Heart left ventricle (tissue), 16 donors: ENCODE results near the gene ECM1. TPM values are rescaled to one million over a fixed set of nuclear protein-coding genes. Genes with fewer than 3 reads are reported as not detected.

Experiments used
- ATAC-seq, 4 donors: fragments of 200-7000 bp; cut with Tn5 transposase; one replicate each; pipeline ENCODE4 v1.9.1; 2020 to 2022; ENCODE audit warnings: moderate library complexity in 4 of 4, mild to moderate bottlenecking in 3 of 4, moderate number of reproducible peaks in 1 of 4
- DNase-seq, 5 donors: peaks; one replicate each; pipeline ENCODE4 v3.0.0-alpha.2; 2020
- H3K27ac ChIP-seq, 12 donors: fragments of 200-600 bp; sonication (generic) in 4 of 12; one replicate each; pipeline versions ENCODE4 v1.5.0 to v1.8.0; 2016 to 2022; ENCODE audit warnings: mild to moderate bottlenecking in 2 of 12
- H3K27me3 ChIP-seq, 9 donors: fragments of 200-600 bp; sonication (generic) in 2 of 9; one replicate each; pipeline versions ENCODE4 v1.5.1 to v1.8.0; 2016 to 2022; ENCODE audit warnings: mild to moderate bottlenecking in 3 of 9
- H3K36me3 ChIP-seq, 9 donors: fragments of 200-600 bp; sonication (generic) in 2 of 9; one replicate each; pipeline versions ENCODE4 v1.5.0 to v1.8.0; 2018 to 2022; ENCODE audit warnings: mild to moderate bottlenecking in 2 of 9
- H3K4me1 ChIP-seq, 12 donors: fragments of 200-600 bp; sonication (generic) in 4 of 12; one replicate each; pipeline versions ENCODE4 v1.5.0 to v1.8.0; 2016 to 2022; ENCODE audit warnings: mild to moderate bottlenecking in 3 of 12
- H3K4me3 ChIP-seq, 12 donors: fragments of 200-600 bp; sonication (generic) in 4 of 12; one replicate each; pipeline versions ENCODE4 v1.5.0 to v1.8.0; 2017 to 2022; ENCODE audit warnings: mild to moderate bottlenecking in 9 of 12, moderate library complexity in 4 of 12
- H3K9me3 ChIP-seq, 12 donors: fragments of 200-600 bp; sonication (generic) in 4 of 12; one replicate each; pipeline versions ENCODE4 v1.5.0 to v1.8.0; 2016 to 2022; ENCODE audit warnings: mild to moderate bottlenecking in 1 of 12
- POLR2A ChIP-seq, 2 donors: fragments of 450-650 bp; IDR thresholded peaks; one replicate each; pipeline ENCODE4 v1.6.1; 2017; ENCODE audit warnings: antibody characterized with exemption in 2 of 2, mild to moderate bottlenecking in 2 of 2, moderate library complexity in 2 of 2
- WGBS, 4 donors: extraction: QIAGEN DNeasy Blood & Tissue Kit in 2 of 4; methylation state at CpG; one replicate each; pipeline versions ENCODE4 v1.1.5 to v1.1.7; 2013 to 2018; 5-methylcytosine and 5-hydroxymethylcytosine counted together
- intact Hi-C, 10 donors: fragments of 100-400 bp; cut with DNase I; formaldehyde crosslinking; loops; one replicate each; pipeline versions ENCODE4 v1.11.1 to v1.14.2; 2022
- polyA plus RNA-seq, 2 donors: library from polyadenylated mRNA; stranded (reverse); fragments of 200-250 nt; gene quantifications; one replicate each; pipeline ENCODE4 v1.2.3, GENCODE V29; 2013
- total RNA-seq, 9 donors: library from RNA; depleted of rRNA in 2 of 9; stranded (reverse); fragments of >200 nt in 2 of 9; fragmentation: NEBNext Ultra II Directional in 3 of 9; extraction: Animal tissue kit (Norgen Biotek cat#: 25700) in 3 of 9; gene quantifications; one replicate each; pipeline versions ENCODE4 v1.1.0 to v1.2.4, GENCODE V29; 2016 to 2023
- TF ChIP-seq, protein P1 (sequence below), 12 donors: fragments of 200-600 bp; sonication (generic) in 4 of 12; IDR thresholded peaks; one replicate each; pipeline versions ENCODE4 v1.5.0 to v1.8.0; 2018 to 2022; ENCODE audit warnings: antibody characterized with exemption in 12 of 12, mild to moderate bottlenecking in 5 of 12
- donor health status: ischemic (EF 13 %, LVEDD 7.1; RV severe dilation, severe dysfunction).
- donor health status: healthy with polysubstance abuse.
- donor health status: DM: no; HTN: yes; CAD: no.
- donor health status: DM: no; HTN: no; CAD: no.
- donor health status: ischemic (EF 25% LVEDD 6.9; RV normal size, moderate dysfunction).
- donor health status: ischemic (EF 25% LVEDD 5.7; RV mildly dilated, moderate dysfunction).
- donor health status: healthy.
- donor health status: DM: yes; HTN: yes; CAD: no.
- donor health status: ischemic (EF 35%, LVEDD 5.7; RV mildly dilated, moderate dysfunction).
- donor health status: nonischemic (EF 11% LVEDD 7.7; RV severe dilation, severe dysfunction).
- donor health status: DM: yes; HTN: yes; CAD: no.
- donor health status: PGD.
- donor health status: ischemic (EF 29% LVEDD 5.4; RV normal size, mild dysfunction).
- donor health status: nonischemic (EF 23%, LVEDD 6.1; RV moderate dilation, normal function).

Gene ECM1
- total and polyA plus RNA-seq, 11 donors, result 10.9 to 35.3 (median 15.4) TPM

DNA sequence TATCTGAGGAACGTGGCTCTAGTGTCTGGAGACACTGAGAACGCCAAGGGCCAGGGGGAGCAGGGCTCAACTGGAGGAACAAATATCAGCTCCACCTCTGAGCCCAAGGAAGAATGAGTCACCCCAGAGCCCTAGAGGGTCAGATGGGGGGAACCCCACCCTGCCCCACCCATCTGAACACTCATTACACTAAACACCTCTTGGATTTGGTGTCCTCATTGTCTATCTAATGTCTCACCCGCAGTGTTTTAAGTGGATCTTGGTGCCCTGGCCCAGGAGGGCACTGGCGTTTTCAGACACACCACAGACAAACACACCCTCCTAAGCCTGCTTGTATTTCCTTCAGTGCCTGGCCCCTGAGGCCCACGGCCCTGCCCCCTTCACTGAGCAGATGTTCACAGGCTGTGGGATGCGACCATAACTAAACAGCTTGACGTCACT, 5.5 kb downstream of the ECM1 start:
- WGBS, 4 donors, result 81 to 85% (median 83%) methylated on average over 7 of the region's 7 CpGs
- Histone ChIP-seq H3K4me3 (no peak overlapping the region), H3K4me1 (peaks cover 0 to 27% (median 15%) of the 10 kb centered on the region in 12 donors), H3K9me3 (no peaks in the 10 kb centered on the region), H3K36me3 (peaks cover 0 to 37% (median 3%) of the 10 kb centered on the region in 9 donors), H3K27ac (no peak overlapping the region), H3K27me3 (no peaks in the 10 kb centered on the region)
- TF ChIP-seq, protein P1, sequence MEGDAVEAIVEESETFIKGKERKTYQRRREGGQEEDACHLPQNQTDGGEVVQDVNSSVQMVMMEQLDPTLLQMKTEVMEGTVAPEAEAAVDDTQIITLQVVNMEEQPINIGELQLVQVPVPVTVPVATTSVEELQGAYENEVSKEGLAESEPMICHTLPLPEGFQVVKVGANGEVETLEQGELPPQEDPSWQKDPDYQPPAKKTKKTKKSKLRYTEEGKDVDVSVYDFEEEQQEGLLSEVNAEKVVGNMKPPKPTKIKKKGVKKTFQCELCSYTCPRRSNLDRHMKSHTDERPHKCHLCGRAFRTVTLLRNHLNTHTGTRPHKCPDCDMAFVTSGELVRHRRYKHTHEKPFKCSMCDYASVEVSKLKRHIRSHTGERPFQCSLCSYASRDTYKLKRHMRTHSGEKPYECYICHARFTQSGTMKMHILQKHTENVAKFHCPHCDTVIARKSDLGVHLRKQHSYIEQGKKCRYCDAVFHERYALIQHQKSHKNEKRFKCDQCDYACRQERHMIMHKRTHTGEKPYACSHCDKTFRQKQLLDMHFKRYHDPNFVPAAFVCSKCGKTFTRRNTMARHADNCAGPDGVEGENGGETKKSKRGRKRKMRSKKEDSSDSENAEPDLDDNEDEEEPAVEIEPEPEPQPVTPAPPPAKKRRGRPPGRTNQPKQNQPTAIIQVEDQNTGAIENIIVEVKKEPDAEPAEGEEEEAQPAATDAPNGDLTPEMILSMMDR (IDR thresholded peaks at IDR 0.05), result no peak
- TF ChIP-seq POLR2A (IDR thresholded peaks at IDR 0.05), result no peak
- intact Hi-C loops, result no loop called here
- ATAC-seq (no peak), DNase-seq (no peak)

DNA sequence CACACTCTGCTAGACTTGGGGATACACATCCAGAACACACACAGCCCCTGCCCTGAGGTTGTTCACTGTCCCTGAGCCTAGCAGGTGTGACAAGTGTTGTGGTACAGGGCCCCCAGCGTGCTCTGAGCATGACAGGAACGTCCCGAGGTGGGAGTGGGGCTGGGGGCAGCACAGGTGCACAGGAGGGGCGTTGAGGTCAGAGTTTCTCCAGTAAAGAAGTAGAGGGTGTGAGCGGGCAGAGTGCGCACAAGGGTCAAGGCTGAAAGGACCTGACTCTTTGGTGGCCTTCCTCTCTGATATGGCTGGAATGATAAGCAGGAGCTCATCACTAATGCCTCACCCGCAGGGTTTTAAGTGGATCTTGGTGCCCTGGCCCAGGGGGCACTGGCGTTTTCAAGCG, 6.4 kb downstream of the ECM1 start:
- no peak for TF ChIP-seq POLR2A (IDR thresholded peaks at IDR 0.05)
- TF ChIP-seq, protein P1 (IDR thresholded peaks at IDR 0.05), result no peak
- 83 to 98% (median 90%) methylated on average over 8 to 9 of the region's 9 CpGs for WGBS, 4 donors
- peaks cover 0 to 37% (median 3%) of the 10 kb centered on the region in 9 donors for H3K36me3 ChIP-seq
- H3K27me3 ChIP-seq, result no peaks in the 10 kb centered on the region
- DNase-seq (no peak), ATAC-seq (no peak)
- H3K27ac ChIP-seq, result peak overlapping the region in 1 of 12 donors; percentile 87
- peaks cover 0 to 20% (median 13%) of the 10 kb centered on the region in 12 donors for H3K4me1 ChIP-seq
- intact Hi-C loops, result no loop called here
- peak overlapping the region in 1 of 12 donors; percentile 76 for H3K4me3 ChIP-seq
- no peaks in the 10 kb centered on the region for H3K9me3 ChIP-seq

DNA sequence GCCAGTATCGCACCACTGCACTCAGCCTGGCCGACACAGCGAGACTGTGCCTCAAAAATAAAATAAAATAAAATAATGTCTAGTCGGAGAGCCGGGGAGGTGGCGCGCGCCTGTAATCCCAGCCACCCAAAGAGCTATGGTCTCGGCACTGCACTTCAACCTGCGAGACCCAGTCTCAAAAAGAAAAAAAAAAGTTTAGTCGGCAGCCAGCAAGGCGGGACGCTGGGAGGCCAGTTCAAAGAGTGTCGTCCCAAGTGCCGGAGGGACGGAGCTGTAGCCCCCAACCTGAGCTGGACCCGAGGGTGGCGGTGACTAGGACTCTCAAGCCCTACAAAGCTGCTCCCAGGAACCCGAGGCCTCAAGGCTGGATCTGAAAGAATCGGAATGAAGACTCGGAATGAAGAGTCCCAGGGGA, 7.0 kb downstream of the ECM1 start:
- TF ChIP-seq, protein P1 (IDR thresholded peaks at IDR 0.05), result no peak
- TF ChIP-seq POLR2A (IDR thresholded peaks at IDR 0.05), result no peak
- peaks cover 0 to 36% (median 3%) of the 10 kb centered on the region in 9 donors for H3K36me3 ChIP-seq
- peak overlapping the region; percentile 72 to 93 (median 85) for H3K27ac ChIP-seq
- intact Hi-C loops, result loop anchor here in 2 of 10 donors (1.0 to 5.0 kb wide), 2 partner anchors 28 to 43 kb away; partner anchors contain the start of gene TARS2 (in 1 of the 2)
- H3K4me1 ChIP-seq, result peaks cover 0 to 16% (median 12%) of the 10 kb centered on the region in 12 donors
- H3K27me3 ChIP-seq, result no peaks in the 10 kb centered on the region
- ATAC-seq (peak in 2 of 4 donors; percentile 4 to 23), DNase-seq (no peak)
- WGBS, 4 donors, result 26 to 32% (median 29%) methylated on average over 21 of the region's 21 CpGs
- no peaks in the 10 kb centered on the region for H3K9me3 ChIP-seq
- peak overlapping the region; percentile 55 to 86 (median 63) for H3K4me3 ChIP-seq

DNA sequence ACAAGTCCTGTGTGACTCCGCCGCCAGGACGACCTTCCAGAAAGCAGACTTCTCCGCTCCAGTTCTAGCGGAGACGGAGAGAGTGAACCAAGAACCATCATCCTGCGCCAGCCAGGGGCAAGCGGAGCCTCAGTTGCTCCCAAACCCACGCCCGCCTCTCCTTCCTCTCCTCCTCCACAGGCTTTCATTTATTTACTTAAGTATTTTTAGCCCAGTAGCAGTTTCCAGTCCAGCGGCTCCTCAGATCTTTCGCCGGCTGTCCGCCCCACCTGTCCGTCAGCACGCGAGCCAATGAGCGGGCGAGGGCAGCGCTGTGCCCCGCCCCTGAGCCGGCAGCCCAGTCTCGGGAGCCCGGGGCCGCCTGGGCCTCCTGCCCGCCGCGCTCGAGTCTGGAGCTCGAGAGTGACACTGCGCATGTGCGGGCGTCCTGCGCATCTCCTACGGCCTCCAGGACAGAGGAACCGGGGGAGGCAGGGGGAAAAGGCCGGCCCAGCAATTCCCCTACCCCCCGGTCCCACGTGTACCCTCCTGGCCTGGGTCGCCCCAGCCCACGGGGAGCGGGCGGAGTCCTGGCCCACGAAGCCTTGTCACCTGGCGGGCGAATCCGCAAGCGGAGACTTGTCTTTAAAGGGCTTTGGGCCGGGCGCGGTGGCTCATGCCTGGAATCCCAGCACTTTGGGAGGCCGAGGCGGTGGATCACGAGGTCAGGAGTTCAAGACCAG, 7.6 kb downstream of the ECM1 start, which contains the start of gene FALEC:
Gene FALEC (plus strand): TSS at position 425 of the 722 bp plus-strand sequence.
- TF ChIP-seq, protein P1 (IDR thresholded peaks at IDR 0.05), result no peak
- peak in 1 of 2 donors; percentile 65 for TF ChIP-seq POLR2A (IDR thresholded peaks at IDR 0.05)
- Histone ChIP-seq H3K36me3 (peaks cover 0 to 31% (median 3%) of the 10 kb centered on the region in 9 donors), H3K4me1 (peaks cover 0 to 16% (median 11%) of the 10 kb centered on the region in 12 donors), H3K27ac (peak within 1 kb of the TSS; percentile 72 to 93 (median 85)), H3K27me3 (no peaks in the 10 kb centered on the region), H3K9me3 (no peaks in the 10 kb centered on the region), H3K4me3 (peak within 1 kb of the TSS; percentile 55 to 86 (median 63))
- peak; percentile 97 to 99 (median 98) for DNase-seq
- intact Hi-C loops, result loop anchor here in 2 of 10 donors (1.0 to 5.0 kb wide), 2 partner anchors 28 to 43 kb away; partner anchors contain the start of gene TARS2 (in 1 of the 2)
- peak; percentile 99 for ATAC-seq
- WGBS, 4 donors, result 0 to 1% (median 1%) methylated on average over 41 to 54 of the region's 54 CpGs
